Heart left ventricle (tissue), 13 donors: Measurements from ENCODE around the gene RASGRP1.

Experiments
- CTCF ChIP-seq, 12 donors: fragments of 200-600 bp; sonication (generic) in 4 of 12; IDR thresholded peaks; one replicate each; pipeline versions ENCODE4 v1.5.0 to v1.8.0; 2018 to 2022; ENCODE audit warnings: antibody characterized with exemption in 12 of 12, mild to moderate bottlenecking in 5 of 12
- POLR2A ChIP-seq, 2 donors: fragments of 450-650 bp; IDR thresholded peaks; one replicate each; pipeline ENCODE4 v1.6.1; 2017; ENCODE audit warnings: antibody characterized with exemption in 2 of 2, mild to moderate bottlenecking in 2 of 2, moderate library complexity in 2 of 2
- donor health status: ischemic (EF 13 %, LVEDD 7.1; RV severe dilation, severe dysfunction).
- donor health status: DM: no; HTN: yes; CAD: no.
- donor health status: DM: no; HTN: no; CAD: no.
- donor health status: ischemic (EF 25% LVEDD 6.9; RV normal size, moderate dysfunction).
- donor health status: ischemic (EF 25% LVEDD 5.7; RV mildly dilated, moderate dysfunction).
- donor health status: ischemic (EF 35%, LVEDD 5.7; RV mildly dilated, moderate dysfunction).
- donor health status: nonischemic (EF 11% LVEDD 7.7; RV severe dilation, severe dysfunction).
- donor health status: DM: yes; HTN: yes; CAD: no.
- donor health status: PGD.
- donor health status: ischemic (EF 29% LVEDD 5.4; RV normal size, mild dysfunction).
- donor health status: nonischemic (EF 23%, LVEDD 6.1; RV moderate dilation, normal function).

GRCh38 chr15:38553071-38553470 lies 11.5 kb downstream of the RASGRP1 start:
- no peak for TF ChIP-seq CTCF (IDR thresholded peaks at IDR 0.05)
- TF ChIP-seq POLR2A (IDR thresholded peaks at IDR 0.05), result no peak
